ENCODE results near the gene CST9L.

DNA sequence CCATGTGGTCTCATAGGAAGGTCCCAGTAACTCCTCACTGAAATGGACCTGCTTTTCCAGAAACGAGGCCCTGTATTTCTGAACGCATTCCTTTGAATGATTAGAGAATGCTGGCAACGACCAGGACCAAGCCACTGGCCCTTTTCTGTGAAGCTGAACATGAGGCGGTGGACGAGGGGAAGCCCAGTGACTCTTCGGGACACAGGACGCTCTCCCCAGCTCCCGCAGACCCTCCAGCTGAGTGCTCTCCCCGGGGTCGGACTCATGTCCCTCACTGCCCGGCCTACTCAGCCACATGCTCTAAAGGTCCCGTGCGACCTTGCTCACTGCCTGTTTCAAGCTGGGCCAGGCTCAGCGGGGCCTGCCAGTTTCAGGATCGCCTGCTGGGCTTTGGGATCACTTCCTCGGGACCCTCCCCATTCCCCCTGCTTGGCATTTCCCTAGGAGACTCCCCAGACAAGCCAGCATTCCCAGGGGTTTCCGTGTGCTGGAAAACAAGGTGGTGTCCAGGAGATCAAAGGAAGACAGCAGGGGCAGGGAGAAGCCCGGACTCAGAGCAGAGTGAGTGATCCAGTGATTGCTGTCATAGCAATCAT, 40.1 kb upstream of the CST9L start:
- TF ChIP-seq, protein P1, sequence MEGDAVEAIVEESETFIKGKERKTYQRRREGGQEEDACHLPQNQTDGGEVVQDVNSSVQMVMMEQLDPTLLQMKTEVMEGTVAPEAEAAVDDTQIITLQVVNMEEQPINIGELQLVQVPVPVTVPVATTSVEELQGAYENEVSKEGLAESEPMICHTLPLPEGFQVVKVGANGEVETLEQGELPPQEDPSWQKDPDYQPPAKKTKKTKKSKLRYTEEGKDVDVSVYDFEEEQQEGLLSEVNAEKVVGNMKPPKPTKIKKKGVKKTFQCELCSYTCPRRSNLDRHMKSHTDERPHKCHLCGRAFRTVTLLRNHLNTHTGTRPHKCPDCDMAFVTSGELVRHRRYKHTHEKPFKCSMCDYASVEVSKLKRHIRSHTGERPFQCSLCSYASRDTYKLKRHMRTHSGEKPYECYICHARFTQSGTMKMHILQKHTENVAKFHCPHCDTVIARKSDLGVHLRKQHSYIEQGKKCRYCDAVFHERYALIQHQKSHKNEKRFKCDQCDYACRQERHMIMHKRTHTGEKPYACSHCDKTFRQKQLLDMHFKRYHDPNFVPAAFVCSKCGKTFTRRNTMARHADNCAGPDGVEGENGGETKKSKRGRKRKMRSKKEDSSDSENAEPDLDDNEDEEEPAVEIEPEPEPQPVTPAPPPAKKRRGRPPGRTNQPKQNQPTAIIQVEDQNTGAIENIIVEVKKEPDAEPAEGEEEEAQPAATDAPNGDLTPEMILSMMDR (conservative IDR thresholded peaks at IDR 0.05; ENCODE audit: low read depth, low read length), result no peak
- TF ChIP-seq EZH2 (IDR thresholded peaks at IDR 0.05; ENCODE audit: low read length, unreplicated experiment), result no peak
- no peak for TF ChIP-seq EZH2phosphoT487 (IDR thresholded peaks at IDR 0.05; ENCODE audit: borderline replicate concordance, low read length)

Data from PC-3 (cell line).